ENCODE results near the gene BRICD5.
"Not testable (repeated sequence)": the region's sequence is repeated elsewhere in the genome, so short reads cannot be mapped to it uniquely, and the experiment has no call there.

- not testable (repeated sequence) for TF ChIP-seq CTCF (conservative IDR thresholded peaks at IDR 0.05; ENCODE audit: low read depth, low read length); EZH2 (IDR thresholded peaks at IDR 0.05; ENCODE audit: borderline replicate concordance, low read depth, low read length, poor library complexity, severe bottlenecking)
Measured at GRCh38 chr16:2240331-2240730, 29.7 kb upstream of the BRICD5 start.
